ENCODE results near the gene LIN52. TPM values are rescaled to one million over a fixed set of nuclear protein-coding genes. Genes with fewer than 3 reads are reported as not detected.

The LIN52 gene
- total and polyA plus RNA-seq, 2 of the 13 experiments (the other 11 are each of a cell fraction or from before 2014, with no cell fraction given), result 11.4 to 23.3 TPM

- TF ChIP-seq SNAPC4 (CRISPR knock-in tag; IDR thresholded peaks at IDR 0.05) (no peak), ZNF350 (CRISPR knock-in tag; IDR thresholded peaks at IDR 0.05; ENCODE audit: borderline replicate concordance, low read depth) (0 out of 2 replicates have a peak, but pooled peaks have one; percentile 32), ZBTB7A (CRISPR knock-in tag; IDR thresholded peaks at IDR 0.05) (no peak), YEATS2 (CRISPR knock-in tag; IDR thresholded peaks at IDR 0.05; ENCODE audit: borderline replicate concordance) (peak; percentile 37; the same call in 1 of the 2 replicates), HNRNPH1 (optimal IDR thresholded peaks at IDR 0.05; ENCODE audit: low read depth, low read length) (no peak), ATF3 (CRISPR knock-in tag; IDR thresholded peaks at IDR 0.05) (0 out of 2 replicates have a peak, but pooled peaks have one; percentile 16), ZNF207 (IDR thresholded peaks at IDR 0.05; ENCODE audit: borderline replicate concordance) (peak; percentile 82; the same call in 1 of the 2 replicates), ZFP36L1 (CRISPR knock-in tag; IDR thresholded peaks at IDR 0.05) (no peak), PRPF4 (IDR thresholded peaks at IDR 0.05; ENCODE audit: low read depth, low read length, poor library complexity, severe bottlenecking) (no peak)
- TF ChIP-seq, protein P1, sequence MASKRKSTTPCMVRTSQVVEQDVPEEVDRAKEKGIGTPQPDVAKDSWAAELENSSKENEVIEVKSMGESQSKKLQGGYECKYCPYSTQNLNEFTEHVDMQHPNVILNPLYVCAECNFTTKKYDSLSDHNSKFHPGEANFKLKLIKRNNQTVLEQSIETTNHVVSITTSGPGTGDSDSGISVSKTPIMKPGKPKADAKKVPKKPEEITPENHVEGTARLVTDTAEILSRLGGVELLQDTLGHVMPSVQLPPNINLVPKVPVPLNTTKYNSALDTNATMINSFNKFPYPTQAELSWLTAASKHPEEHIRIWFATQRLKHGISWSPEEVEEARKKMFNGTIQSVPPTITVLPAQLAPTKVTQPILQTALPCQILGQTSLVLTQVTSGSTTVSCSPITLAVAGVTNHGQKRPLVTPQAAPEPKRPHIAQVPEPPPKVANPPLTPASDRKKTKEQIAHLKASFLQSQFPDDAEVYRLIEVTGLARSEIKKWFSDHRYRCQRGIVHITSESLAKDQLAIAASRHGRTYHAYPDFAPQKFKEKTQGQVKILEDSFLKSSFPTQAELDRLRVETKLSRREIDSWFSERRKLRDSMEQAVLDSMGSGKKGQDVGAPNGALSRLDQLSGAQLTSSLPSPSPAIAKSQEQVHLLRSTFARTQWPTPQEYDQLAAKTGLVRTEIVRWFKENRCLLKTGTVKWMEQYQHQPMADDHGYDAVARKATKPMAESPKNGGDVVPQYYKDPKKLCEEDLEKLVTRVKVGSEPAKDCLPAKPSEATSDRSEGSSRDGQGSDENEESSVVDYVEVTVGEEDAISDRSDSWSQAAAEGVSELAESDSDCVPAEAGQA (IDR thresholded peaks at IDR 0.05; ENCODE audit: low read depth), result 0 out of 2 replicates have a peak, but pooled peaks have one; percentile 46
- TF ChIP-seq, protein P1 (CRISPR knock-in tag; IDR thresholded peaks at IDR 0.05; ENCODE audit: borderline replicate concordance), result no peak
- TF ChIP-seq, protein P2, sequence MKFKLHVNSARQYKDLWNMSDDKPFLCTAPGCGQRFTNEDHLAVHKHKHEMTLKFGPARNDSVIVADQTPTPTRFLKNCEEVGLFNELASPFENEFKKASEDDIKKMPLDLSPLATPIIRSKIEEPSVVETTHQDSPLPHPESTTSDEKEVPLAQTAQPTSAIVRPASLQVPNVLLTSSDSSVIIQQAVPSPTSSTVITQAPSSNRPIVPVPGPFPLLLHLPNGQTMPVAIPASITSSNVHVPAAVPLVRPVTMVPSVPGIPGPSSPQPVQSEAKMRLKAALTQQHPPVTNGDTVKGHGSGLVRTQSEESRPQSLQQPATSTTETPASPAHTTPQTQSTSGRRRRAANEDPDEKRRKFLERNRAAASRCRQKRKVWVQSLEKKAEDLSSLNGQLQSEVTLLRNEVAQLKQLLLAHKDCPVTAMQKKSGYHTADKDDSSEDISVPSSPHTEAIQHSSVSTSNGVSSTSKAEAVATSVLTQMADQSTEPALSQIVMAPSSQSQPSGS (CRISPR knock-in tag; IDR thresholded peaks at IDR 0.05), result peak; percentile 13; the same call in 1 of the 2 replicates
- TF ChIP-seq, protein P3, sequence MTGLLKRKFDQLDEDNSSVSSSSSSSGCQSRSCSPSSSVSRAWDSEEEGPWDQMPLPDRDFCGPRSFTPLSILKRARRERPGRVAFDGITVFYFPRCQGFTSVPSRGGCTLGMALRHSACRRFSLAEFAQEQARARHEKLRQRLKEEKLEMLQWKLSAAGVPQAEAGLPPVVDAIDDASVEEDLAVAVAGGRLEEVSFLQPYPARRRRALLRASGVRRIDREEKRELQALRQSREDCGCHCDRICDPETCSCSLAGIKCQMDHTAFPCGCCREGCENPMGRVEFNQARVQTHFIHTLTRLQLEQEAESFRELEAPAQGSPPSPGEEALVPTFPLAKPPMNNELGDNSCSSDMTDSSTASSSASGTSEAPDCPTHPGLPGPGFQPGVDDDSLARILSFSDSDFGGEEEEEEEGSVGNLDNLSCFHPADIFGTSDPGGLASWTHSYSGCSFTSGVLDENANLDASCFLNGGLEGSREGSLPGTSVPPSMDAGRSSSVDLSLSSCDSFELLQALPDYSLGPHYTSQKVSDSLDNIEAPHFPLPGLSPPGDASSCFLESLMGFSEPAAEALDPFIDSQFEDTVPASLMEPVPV (CRISPR knock-in tag; IDR thresholded peaks at IDR 0.05), result no peak
Measured at GRCh38 chr14:74084277-74085046, at the start of gene LIN52, which contains the start of gene ALDH6A1 (continued).

Measured in HepG2 (cell line).